Measurements from ENCODE around the gene SELENOO.

Gene SELENOO

GRCh38 chr22:50186181-50186714 is 14.6 kb upstream of the SELENOO start:
- Mint-ChIP-seq H3K36me3 (peaks cover 11% of the 10 kb centered on the region), H3K27me3 (peaks cover 20% of the 10 kb centered on the region), H3K27ac (peak overlapping the region; percentile 90), H3K4me3 (peak overlapping the region; percentile 90), H3K9me3 (no peaks in the 10 kb centered on the region), H3K4me1 (peaks cover 38% of the 10 kb centered on the region)
- CTCF ChIA-PET, result no interaction called here
- DNase-seq, result peak; percentile 42

GRCh38 chr22:50186761-50187523 is 13.9 kb upstream of the SELENOO start:
- Mint-ChIP-seq H3K4me3 (peak overlapping the region; percentile 90), H3K27ac (peak overlapping the region; percentile 90), H3K9me3 (no peaks in the 10 kb centered on the region), H3K36me3 (peaks cover 16% of the 10 kb centered on the region), H3K27me3 (peaks cover 20% of the 10 kb centered on the region), H3K4me1 (peaks cover 45% of the 10 kb centered on the region)
- DNase-seq, result no peak
- CTCF ChIA-PET, result interaction anchor here (1.2 kb wide), 1 partner anchor 10 kb away, joined by 3 read pairs; no protein-coding TSS in a partner anchor

- Mint-ChIP-seq H3K27me3 (peaks cover 16% of the 10 kb centered on the region), H3K36me3 (peaks cover 27% of the 10 kb centered on the region), H3K9me3 (no peaks in the 10 kb centered on the region), H3K4me1 (peaks cover 59% of the 10 kb centered on the region), H3K27ac (peak overlapping the region; percentile 98), H3K4me3 (no peak overlapping the region)
- no peak for DNase-seq
- CTCF ChIA-PET, result no interaction called here
Observed at GRCh38 chr22:50188356-50188755, 12.5 kb upstream of the SELENOO start.

GRCh38 chr22:50189184-50189848 is 11.5 kb upstream of the SELENOO start:
- CTCF ChIA-PET, result no interaction called here
- DNase-seq, result no peak
- peak overlapping the region; percentile 80 for H3K4me3 Mint-ChIP-seq
- H3K4me1 Mint-ChIP-seq, result peaks cover 59% of the 10 kb centered on the region
- H3K27me3 Mint-ChIP-seq, result peaks cover 9% of the 10 kb centered on the region
- H3K9me3 Mint-ChIP-seq, result no peaks in the 10 kb centered on the region
- H3K36me3 Mint-ChIP-seq, result peaks cover 27% of the 10 kb centered on the region
- peak overlapping the region; percentile 98 for H3K27ac Mint-ChIP-seq

- CTCF ChIA-PET, result no interaction called here
- peak overlapping the region; percentile 98 for H3K27ac Mint-ChIP-seq
- no peaks in the 10 kb centered on the region for H3K9me3 Mint-ChIP-seq
- peaks cover 56% of the 10 kb centered on the region for H3K4me1 Mint-ChIP-seq
- H3K4me3 Mint-ChIP-seq, result peak overlapping the region; percentile 80
- H3K27me3 Mint-ChIP-seq, result peaks cover 4% of the 10 kb centered on the region
- peaks cover 27% of the 10 kb centered on the region for H3K36me3 Mint-ChIP-seq
- no peak for DNase-seq
Observed at GRCh38 chr22:50189849-50190181, 11.0 kb upstream of the SELENOO start.

GRCh38 chr22:50190182-50190940 is 10.4 kb upstream of the SELENOO start:
- Mint-ChIP-seq H3K27ac (peak overlapping the region; percentile 98), H3K36me3 (peaks cover 27% of the 10 kb centered on the region), H3K4me3 (peak overlapping the region; percentile 80), H3K9me3 (no peaks in the 10 kb centered on the region), H3K4me1 (peaks cover 55% of the 10 kb centered on the region), H3K27me3 (peaks cover 3% of the 10 kb centered on the region)
- CTCF ChIA-PET, result interaction anchor here (1.3 to 1.9 kb wide), 2 partner anchors 18 to 282 kb away, joined by 3 to 6 read pairs; no protein-coding TSS in a partner anchor
- DNase-seq, result peak; percentile 89

- CTCF ChIA-PET, result interaction anchor here (0.7 to 1.9 kb wide), 3 partner anchors 17 to 282 kb away, joined by 3 to 6 read pairs (median 3); no protein-coding TSS in a partner anchor
- Mint-ChIP-seq H3K9me3 (no peaks in the 10 kb centered on the region), H3K4me3 (peak overlapping the region; percentile 80), H3K27me3 (no peaks in the 10 kb centered on the region), H3K4me1 (peaks cover 53% of the 10 kb centered on the region), H3K36me3 (peaks cover 27% of the 10 kb centered on the region), H3K27ac (peak overlapping the region; percentile 98)
- DNase-seq, result peak; percentile 85
Observed at GRCh38 chr22:50190941-50191741, 9.7 kb upstream of the SELENOO start.

- H3K4me3 Mint-ChIP-seq, result peak overlapping the region; percentile 80
- peak overlapping the region; percentile 98 for H3K27ac Mint-ChIP-seq
- H3K9me3 Mint-ChIP-seq, result no peaks in the 10 kb centered on the region
- CTCF ChIA-PET, result no interaction called here
- no peaks in the 10 kb centered on the region for H3K27me3 Mint-ChIP-seq
- H3K4me1 Mint-ChIP-seq, result peaks cover 45% of the 10 kb centered on the region
- peaks cover 21% of the 10 kb centered on the region for H3K36me3 Mint-ChIP-seq
- DNase-seq, result peak; percentile 75
Observed at GRCh38 chr22:50192436-50193204, 8.2 kb upstream of the SELENOO start.

GRCh38 chr22:50193621-50194020 is 7.2 kb upstream of the SELENOO start:
- DNase-seq, result no peak
- no peaks in the 10 kb centered on the region for H3K27me3 Mint-ChIP-seq
- CTCF ChIA-PET, result no interaction called here
- no peak overlapping the region for H3K27ac Mint-ChIP-seq
- no peak overlapping the region for H3K4me3 Mint-ChIP-seq
- H3K4me1 Mint-ChIP-seq, result peaks cover 38% of the 10 kb centered on the region
- H3K9me3 Mint-ChIP-seq, result no peaks in the 10 kb centered on the region
- peaks cover 21% of the 10 kb centered on the region for H3K36me3 Mint-ChIP-seq

GRCh38 chr22:50194037-50194805 is 6.6 kb upstream of the SELENOO start:
- Mint-ChIP-seq H3K9me3 (no peaks in the 10 kb centered on the region), H3K36me3 (peaks cover 21% of the 10 kb centered on the region), H3K27ac (no peak overlapping the region), H3K27me3 (no peaks in the 10 kb centered on the region), H3K4me1 (peaks cover 32% of the 10 kb centered on the region), H3K4me3 (no peak overlapping the region)
- DNase-seq, result no peak
- CTCF ChIA-PET, result interaction anchor here (1.0 kb wide), 1 partner anchor 14 kb away, joined by 4 read pairs; no protein-coding TSS in a partner anchor

GRCh38 chr22:50196256-50196655 is 4.6 kb upstream of the SELENOO start:
- CTCF ChIA-PET, result interaction anchor here (0.8 kb wide), 1 partner anchor 9 kb away, joined by 3 read pairs; no protein-coding TSS in a partner anchor
- H3K4me1 Mint-ChIP-seq, result peaks cover 25% of the 10 kb centered on the region
- no peaks in the 10 kb centered on the region for H3K9me3 Mint-ChIP-seq
- H3K4me3 Mint-ChIP-seq, result no peak overlapping the region
- H3K27me3 Mint-ChIP-seq, result no peaks in the 10 kb centered on the region
- H3K27ac Mint-ChIP-seq, result peak overlapping the region; percentile 28
- peaks cover 21% of the 10 kb centered on the region for H3K36me3 Mint-ChIP-seq
- DNase-seq, result no peak

- H3K4me3 Mint-ChIP-seq, result no peak overlapping the region
- peak overlapping the region; percentile 28 for H3K27ac Mint-ChIP-seq
- CTCF ChIA-PET, result interaction anchor here (0.8 kb wide), 1 partner anchor 10 kb away, joined by 3 read pairs; no protein-coding TSS in a partner anchor
- peaks cover 20% of the 10 kb centered on the region for H3K4me1 Mint-ChIP-seq
- peaks cover 17% of the 10 kb centered on the region for H3K36me3 Mint-ChIP-seq
- no peaks in the 10 kb centered on the region for H3K27me3 Mint-ChIP-seq
- H3K9me3 Mint-ChIP-seq, result no peaks in the 10 kb centered on the region
- DNase-seq, result no peak
Observed at GRCh38 chr22:50197000-50197800, 3.6 kb upstream of the SELENOO start.

Data from activated naive CD4-positive, alpha-beta T cell treated with anti-CD3 and anti-CD28 coated beads, Interleukin-2, amount 10 ng/mL, durations not matched to agents 7 days and 5 days (primary cell).